Suprapubic skin (tissue), 3 donors: ENCODE measurements around the gene SPRING1.

Experiments used
- CTCF ChIP-seq, 2 donors: fragments of 200-600 bp in 1 of 2; fragments of 450-650 bp in 1 of 2; sonication (generic) in 1 of 2; IDR thresholded peaks; one replicate each; pipeline ENCODE4 v1.5.1; 2016 to 2019; ENCODE audit warnings: antibody characterized with exemption in 2 of 2, mild to moderate bottlenecking in 1 of 2, moderate library complexity in 1 of 2
- POLR2A ChIP-seq, 2 donors: fragments of 450-650 bp; IDR thresholded peaks; one replicate each; pipeline ENCODE4 v1.6.1; 2017; ENCODE audit warnings: antibody characterized with exemption in 2 of 2, mild to moderate bottlenecking in 2 of 2, moderate library complexity in 2 of 2

GRCh38 chr12:116737774-116738657 is at the start of gene SPRING1, which contains the start of gene RNFT2:
- TF ChIP-seq CTCF (IDR thresholded peaks at IDR 0.05) (no peak), POLR2A (IDR thresholded peaks at IDR 0.05) (peak in 1 of 2 donors; percentile 89)
